Skin of body (tissue), 3 donors: ENCODE results near the gene CHST12. TPM values are rescaled to one million over a fixed set of nuclear protein-coding genes. Genes with fewer than 3 reads are reported as not detected.

ENCODE experiments used
- DNase-seq: peaks from one replicate; lab custom pipeline; 2025; lab: John Stamatoyannopoulos, UW
- small RNA-seq: library from RNA; depleted of rRNA; stranded (forward); fragments of <200 nt; gene quantifications from one replicate; pipeline ENCODE3, GENCODE V24; 2014; ENCODE audit warnings: low replicate concordance
- total RNA-seq: library from RNA; depleted of rRNA; stranded (reverse); fragments of >200 nt; gene quantifications from one replicate; pipeline ENCODE4 v1.2.3, GENCODE V29; 2014

The CHST12 gene
- total RNA-seq, 1 donor from 2014 or later: 3.7 TPM

GRCh38 chr7:2497500-2498336 is 94.3 kb downstream of the CHST12 start:
- peak; percentile 70 for DNase-seq

Small RNA genes within 50 kb of the gene (small RNA-seq; reads per million reads assigned to genes)
- not detected for gene AC004840.2

Other genes starting within 250 kb of the CHST12 start
- 28.5 TPM for gene MAD1L1, start 170.7 kb upstream of the CHST12 start, total RNA-seq
- 12.4 TPM for gene MRM2, start 161.4 kb upstream of the CHST12 start, total RNA-seq
- 18.8 TPM for gene NUDT1, start 161.4 kb upstream of the CHST12 start, total RNA-seq
- gene SNX8, start 89.2 kb upstream of the CHST12 start, total RNA-seq: 15.1 TPM
- 108 TPM for gene EIF3B, start 48.8 kb upstream of the CHST12 start, total RNA-seq
- not detected for gene GRIFIN, start 72.8 kb downstream of the CHST12 start, total RNA-seq
- gene LFNG, start 116.2 kb downstream of the CHST12 start, total RNA-seq: 27.0 TPM
- 17.4 TPM for gene BRAT1, start 151.9 kb downstream of the CHST12 start, total RNA-seq
- 8.0 TPM for gene IQCE, start 155.4 kb downstream of the CHST12 start, total RNA-seq
- gene TTYH3, start 228.4 kb downstream of the CHST12 start, total RNA-seq: 28.3 TPM